ENCODE measurements around the gene CHRDL2.

DNA sequence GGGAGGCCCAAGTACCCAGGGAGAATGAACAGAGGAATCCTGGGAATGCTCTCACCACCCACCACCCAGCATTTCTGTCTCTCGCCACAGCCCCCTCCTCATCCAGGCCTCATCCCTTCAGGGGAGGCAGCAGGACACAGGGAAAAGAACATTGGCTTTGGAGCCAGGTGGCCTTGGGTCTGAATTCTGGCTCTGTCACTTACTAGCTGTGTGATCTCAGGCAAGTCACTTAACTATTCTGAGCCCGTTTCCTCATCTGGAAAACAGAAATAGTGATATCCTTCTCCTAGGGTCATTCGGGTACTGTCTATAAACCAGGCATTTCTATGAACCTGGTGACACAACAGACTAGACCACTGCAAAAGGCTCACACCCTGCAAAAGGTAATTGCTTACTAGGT, 22.1 kb downstream of the CHRDL2 start:
- TF ChIP-seq EZH2 (IDR thresholded peaks at IDR 0.05; ENCODE audit: low read length, missing control alignments), result no peak
- TF ChIP-seq, protein P1, sequence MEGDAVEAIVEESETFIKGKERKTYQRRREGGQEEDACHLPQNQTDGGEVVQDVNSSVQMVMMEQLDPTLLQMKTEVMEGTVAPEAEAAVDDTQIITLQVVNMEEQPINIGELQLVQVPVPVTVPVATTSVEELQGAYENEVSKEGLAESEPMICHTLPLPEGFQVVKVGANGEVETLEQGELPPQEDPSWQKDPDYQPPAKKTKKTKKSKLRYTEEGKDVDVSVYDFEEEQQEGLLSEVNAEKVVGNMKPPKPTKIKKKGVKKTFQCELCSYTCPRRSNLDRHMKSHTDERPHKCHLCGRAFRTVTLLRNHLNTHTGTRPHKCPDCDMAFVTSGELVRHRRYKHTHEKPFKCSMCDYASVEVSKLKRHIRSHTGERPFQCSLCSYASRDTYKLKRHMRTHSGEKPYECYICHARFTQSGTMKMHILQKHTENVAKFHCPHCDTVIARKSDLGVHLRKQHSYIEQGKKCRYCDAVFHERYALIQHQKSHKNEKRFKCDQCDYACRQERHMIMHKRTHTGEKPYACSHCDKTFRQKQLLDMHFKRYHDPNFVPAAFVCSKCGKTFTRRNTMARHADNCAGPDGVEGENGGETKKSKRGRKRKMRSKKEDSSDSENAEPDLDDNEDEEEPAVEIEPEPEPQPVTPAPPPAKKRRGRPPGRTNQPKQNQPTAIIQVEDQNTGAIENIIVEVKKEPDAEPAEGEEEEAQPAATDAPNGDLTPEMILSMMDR (conservative IDR thresholded peaks at IDR 0.05 in 1 of 2, IDR thresholded peaks at IDR 0.05 in 1 of 2; ENCODE audit: low read depth in 1 of 2, low read length in 2 of 2), result no peak
